Ovary (tissue), 3 donors: ENCODE measurements around the gene BPTF.

Source experiments
- CTCF ChIP-seq, 3 donors: fragments of 450-650 bp in 2 of 3; fragments of 200-600 bp in 1 of 3; IDR thresholded peaks; one replicate each; pipeline versions ENCODE4 v1.5.1 to v1.8.0; 2016 to 2022; ENCODE audit warnings: antibody characterized with exemption in 3 of 3, mild to moderate bottlenecking in 1 of 3
- EP300 ChIP-seq: sonication (generic); formaldehyde crosslinking; IDR thresholded peaks from one replicate; pipeline ENCODE4 v1.6.1; 2017; ENCODE audit warnings: antibody characterized with exemption
- donor health status: DM: no; HTN: no; CAD: no.

- TF ChIP-seq EP300 (no peak), CTCF (IDR thresholded peaks at IDR 0.05) (no peak)
Measured at GRCh38 chr17:67970783-67971182, 145.5 kb downstream of the BPTF start.
